Measurements from ENCODE around the gene SIN3B.

Gene SIN3B

DNA sequence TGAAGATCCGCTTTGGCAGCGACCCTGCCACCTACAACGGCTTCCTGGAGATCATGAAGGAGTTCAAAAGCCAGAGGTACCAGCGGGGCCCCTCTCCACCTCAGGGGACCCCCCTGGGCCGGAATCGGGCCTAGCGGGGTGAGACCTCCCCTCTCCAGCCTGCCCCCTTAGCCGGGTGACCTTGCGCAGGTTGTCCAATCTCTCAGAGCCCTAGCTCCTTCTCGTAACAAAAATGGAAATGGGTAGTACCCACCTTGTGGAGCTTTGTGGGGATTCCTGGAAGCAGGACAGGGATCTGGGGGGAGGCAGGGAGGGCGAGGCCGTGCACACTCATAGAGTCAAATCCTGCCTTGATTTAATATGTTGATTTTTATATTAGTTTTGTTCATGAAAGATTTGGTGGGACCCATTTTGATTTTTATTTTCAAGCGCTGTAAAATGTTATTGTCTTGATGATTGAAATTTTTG lies 658 bp downstream of the SIN3B start:
- DNase-seq, result no peak

DNA sequence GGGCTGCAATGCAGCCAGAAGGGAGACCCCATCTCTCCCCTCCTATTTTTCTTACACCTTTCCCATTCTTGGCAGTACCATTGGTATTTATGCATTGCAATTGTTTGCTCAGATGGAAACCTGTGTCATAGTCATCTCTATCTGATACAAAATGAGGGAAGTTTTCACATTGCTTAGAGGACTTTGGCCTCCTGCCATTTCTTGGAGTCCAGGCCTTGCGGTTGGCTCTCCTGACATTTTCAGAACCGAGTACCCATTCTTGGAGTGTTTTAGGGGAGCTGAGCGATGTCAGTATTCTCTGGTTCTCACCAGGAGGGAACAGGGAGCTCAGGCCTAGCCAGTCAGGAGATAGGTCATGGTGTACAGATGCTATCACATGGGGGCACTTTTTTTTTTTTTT lies 1.5 kb downstream of the SIN3B start:
- DNase-seq, result no peak

DNA sequence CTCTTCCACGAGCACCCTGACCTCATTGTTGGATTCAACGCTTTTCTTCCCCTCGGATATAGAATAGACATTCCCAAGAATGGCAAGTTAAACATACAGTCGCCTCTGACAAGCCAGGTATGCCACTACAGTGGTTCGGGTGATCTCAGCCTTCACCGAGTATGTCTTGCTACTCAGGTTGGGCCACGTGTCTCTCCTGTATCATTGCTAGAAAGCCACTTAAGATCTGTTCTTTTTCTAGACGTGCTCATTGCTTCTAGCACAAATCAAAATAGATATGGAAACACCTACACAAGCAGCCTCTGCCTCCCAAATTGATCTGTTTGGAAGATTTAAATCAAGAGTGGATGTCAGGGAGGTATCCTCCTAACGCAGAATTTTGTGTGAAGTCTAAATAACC lies 2.3 kb downstream of the SIN3B start:
- DNase-seq, result no peak

DNA sequence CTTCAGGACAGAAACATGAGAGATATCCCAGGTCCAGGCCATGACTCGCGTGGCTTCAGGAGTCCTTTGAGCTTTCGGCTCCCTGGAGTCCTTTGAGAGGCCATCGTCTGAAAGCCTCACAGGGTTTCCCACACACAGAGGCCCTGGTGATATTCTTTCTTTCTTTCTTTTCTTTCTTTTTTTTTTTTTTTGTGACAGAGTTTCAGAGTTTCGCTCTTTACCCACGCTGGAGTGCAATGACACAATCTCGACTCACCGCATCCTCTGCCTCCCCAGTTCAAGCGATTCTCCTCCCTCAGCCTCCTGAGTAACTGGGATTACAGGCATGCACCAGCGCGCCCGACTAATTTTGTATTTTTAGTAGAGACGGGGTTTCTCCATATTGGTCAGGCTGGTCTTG lies 5.5 kb downstream of the SIN3B start:
- no peak for DNase-seq

DNA sequence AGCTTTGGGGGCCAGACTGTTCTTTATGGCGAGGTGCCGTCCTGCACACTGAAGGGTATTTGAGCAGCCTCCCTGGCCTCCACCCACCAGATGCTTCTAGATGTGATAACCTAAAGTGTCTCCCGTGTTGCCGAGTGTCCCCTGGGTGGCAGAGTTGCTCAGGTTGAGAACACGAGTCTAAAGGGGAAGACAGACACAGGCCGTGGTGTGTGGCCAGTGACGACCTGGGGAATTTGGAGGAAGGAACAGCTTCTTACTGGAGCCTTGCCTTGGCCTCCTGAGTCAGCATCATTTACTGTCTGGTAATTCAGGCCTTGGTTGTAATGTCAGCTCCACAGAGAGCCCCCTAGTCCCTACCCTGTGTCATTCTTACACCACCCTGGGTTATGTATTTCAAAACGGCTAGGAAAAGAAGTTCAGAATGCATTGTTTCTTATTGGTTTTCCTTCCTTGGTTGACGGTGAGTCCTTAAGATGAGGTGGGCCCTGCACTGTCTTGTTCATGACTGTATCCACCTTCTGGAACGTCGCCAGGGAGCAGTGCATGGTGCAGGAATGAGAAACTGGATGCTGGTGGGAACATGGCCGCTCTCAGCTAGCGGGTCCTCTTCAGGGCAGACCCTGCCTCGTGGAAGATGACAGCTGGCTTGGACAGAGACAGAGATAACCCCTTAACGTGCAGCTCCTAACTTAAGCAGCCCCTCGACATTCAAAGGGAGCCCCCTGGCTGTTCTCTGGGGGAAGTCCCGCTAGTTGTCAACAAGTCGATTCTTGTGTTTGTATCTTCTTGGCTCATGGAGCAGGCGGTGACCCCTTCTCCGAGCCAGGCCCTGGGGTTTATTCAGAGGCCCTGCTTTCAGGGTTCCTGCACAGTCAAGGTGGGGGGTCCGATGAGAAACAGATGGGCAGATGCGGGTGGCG lies 7.2 kb downstream of the SIN3B start:
- peak in 1 of 2 experiments; percentile 18 for DNase-seq

DNA sequence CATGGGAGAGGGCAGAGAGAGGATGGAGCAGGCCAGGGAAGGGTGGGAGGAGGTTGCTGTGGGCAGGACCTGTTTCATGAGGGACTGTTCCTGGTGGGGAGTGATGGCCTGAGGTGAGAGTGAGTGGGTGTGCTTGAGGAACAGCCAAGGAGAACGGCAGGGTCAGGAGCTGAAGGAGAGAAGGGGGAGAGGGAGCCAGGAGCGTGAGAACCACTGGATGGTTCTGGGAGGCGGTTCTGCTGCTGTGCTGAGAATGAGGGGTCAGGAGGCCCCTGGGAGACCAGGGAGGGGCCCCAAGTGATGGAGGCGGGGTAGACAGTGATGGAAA lies 7.8 kb downstream of the SIN3B start:
- no peak for DNase-seq

DNA sequence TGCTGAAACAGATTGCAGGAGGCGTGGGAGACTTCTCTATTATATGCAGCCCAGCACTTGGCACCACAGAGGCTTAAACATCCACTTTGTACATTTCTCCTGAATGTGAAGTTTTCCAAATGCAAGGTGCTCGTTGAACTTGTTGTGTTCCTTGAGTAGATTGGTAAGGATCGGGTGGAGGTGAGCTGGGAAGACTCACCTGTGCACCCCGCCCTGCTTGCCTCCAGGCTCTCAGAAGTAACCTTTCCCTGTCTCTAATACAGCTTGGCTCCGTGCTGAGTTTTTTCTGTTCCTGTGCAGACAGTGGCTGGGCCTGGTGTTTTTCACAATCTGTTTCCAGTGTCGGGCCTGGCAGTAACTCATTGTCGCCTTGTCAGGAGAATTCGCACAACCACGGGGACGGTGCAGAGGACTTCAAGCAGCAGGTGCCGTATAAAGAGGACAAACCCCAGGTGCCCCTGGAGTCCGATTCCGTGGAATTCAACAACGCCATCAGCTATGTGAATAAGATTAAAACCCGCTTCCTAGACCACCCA lies 12.3 kb downstream of the SIN3B start:
- DNase-seq, result no peak

DNA sequence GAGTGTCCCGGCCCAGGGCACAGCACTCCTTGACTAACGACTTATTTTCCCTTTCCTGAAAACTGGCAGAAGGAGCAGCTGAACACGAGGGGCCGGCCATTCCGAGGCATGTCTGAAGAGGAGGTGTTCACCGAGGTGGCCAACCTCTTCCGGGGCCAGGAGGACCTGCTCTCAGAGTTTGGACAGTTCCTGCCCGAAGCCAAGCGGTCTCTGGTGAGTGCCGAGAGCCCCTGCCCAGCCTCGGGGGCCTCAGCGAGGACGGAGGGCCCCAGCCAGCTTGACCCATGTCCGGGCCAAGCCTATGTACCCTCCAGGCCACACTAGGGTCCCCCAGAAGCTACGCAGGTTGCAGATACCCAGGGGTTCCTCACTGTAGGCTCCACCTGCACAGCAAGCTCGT lies 17.7 kb downstream of the SIN3B start:
- no peak for DNase-seq

DNA sequence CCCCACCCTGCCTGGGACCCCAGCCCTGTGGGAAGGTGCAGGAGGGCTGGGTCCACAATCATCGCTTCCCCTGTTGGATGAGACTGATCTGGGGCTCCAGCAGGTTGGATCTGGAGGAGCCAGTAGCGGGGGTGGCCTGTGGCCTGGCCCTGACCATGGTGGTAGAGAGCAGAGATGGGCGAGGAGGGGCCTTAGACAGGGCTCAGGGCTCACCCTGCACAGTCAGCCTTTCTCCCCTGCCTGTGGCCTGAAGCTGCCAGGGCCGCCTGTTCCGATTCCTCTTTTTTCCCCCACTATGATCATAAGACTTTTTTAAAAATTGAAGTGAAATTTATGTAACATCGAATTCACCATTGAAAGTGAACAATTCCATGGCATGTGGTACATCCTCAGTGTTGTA lies 18.2 kb downstream of the SIN3B start:
- DNase-seq, result no peak

DNA sequence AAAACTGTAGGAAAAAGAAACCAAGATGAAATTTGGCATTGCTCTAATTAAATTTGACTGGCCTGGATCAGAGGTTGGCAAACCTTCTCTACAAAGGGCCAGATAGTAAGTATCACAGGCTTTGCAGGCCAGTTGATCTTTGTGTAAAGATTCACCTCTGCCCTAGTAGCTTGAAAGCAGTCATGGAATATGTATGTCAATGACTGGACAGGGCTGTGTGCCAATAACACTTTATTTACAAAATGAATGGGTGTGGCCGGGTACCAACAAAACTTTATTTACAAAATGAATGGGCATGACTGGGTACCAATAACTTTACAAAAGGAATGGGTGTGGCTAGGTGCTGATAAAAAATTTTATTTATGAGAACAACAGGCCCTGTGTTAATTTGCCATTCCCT lies 20.0 kb downstream of the SIN3B start:
- no peak for DNase-seq

DNA sequence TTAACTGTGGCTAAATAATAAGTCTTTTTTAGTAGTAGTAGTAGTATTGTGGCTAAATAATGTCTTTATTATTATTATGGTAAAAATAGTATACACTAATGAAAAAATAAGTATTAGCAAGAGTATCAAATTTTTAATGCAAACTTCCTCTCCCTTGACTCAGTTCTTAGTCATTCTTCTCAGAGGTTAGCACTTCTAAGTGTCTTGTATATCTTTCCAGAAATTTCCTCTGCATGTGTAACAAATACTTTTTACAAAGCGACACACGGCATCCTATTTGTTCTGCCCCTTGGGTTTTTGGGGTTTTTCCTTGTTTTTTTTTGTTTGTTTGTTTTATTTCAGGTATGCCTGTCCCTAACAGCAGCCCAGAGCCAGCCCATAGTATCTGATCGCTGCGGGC lies 20.9 kb downstream of the SIN3B start:
- no peak for DNase-seq

DNA sequence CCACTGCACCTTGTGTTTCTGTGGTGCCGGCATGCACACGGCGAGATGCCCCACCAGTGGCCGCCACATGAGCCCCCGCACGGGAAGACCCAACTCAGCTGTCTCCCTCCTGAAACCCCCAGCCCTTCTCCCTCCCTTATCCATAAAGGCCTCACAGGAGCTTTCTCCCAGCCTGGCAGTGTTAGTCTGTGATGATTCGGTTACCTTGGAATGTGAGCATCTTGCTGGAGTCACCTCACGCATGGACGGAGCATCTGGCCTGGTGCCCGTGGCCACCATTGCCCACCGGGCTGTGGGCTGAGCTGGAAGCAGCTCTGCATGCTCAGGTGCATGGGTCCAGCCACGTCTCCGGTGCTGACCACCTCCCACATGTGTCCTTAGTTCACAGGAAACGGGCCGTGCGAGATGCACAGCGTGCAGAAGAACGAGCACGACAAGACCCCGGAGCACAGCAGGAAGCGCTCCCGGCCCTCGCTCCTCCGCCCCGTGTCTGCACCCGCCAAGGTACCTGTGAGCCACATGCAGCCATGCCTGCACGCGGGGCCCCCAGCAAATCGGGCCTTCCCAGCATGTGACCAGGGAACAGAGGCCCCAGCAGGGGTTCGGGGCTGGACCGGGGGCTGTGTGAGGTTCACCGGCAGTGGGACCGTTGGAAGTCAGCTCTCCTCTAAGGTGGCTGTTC lies 22.0 kb downstream of the SIN3B start:
- no peak for DNase-seq

DNA sequence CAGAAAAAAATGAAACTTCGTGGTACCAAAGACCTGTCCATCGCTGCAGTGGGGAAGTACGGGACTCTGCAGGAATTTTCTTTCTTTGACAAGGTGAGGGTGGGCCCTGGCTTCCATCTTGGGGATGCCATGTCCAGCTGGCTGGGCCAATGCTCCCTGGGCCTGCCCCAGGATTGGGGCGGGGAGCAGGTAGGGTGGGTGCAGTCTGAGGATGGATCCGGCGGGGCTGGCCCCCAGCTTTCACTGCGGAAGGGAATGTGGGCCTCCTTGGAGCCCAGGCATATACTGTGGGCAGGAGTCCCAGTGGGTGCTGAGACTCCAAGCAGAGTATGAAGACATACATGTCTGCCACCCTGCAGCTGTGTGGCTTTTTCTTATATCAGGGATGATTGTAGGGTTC lies 23.9 kb downstream of the SIN3B start:
- no peak for DNase-seq

DNA sequence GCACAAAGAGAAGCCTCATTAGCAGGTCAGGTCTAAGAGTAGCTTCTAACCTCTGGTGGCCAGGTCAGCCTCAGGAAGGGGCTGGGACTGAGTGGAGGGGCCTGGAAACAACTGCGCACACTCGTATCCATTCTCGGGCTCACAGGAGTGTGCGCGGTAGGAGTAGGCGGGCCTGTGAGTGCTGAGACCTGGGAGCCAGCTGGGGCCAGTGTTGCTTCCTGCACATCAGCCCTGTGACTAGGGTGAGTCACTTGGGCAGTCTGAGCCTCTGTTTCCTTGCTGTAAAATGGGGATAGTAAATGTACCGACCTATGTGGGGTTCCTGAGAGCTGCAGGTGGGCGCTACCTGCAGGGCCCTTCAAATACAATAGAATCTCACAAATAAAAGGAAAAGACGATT lies 26.9 kb downstream of the SIN3B start:
- DNase-seq, result no peak

DNA sequence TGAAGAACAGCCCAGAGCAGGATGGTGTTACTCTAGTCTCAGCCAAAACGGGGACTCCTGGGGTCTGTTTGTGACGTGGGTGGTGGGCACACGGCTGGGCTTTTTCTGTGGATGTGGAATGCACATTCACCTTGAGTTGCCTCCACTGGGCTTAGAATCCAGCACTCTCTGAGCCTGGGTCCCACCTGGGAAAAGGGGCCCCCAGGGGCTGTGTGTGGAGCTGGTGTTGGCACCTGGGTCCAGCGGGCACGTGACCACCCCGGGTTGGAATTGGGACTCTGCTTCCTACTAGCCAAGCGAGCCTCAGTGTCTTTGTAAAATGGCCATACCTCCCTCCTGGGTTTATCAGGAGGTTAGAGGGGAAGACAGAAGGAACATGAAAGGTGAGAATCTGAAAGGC lies 30.4 kb downstream of the SIN3B start:
- no peak for DNase-seq

DNA sequence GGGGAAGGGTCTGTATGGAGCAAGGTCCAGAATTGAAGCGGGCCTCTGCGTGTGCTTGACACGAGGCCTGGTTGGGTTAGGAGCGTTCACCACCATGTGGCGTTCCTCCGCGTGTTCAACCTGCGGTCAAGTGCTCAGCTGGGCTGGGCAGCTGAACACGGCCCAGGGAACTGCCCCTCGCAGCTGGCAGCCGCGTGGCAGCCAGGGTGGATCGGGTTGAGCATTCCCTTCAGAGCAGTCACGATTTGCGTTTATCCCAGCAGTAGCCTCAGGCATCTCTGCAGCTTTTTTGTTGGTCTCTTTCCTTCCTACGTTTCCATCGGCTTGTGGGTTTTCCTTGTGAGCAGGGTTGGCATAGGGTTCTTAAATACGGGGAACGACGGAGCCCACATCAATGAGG lies 30.9 kb downstream of the SIN3B start:
- DNase-seq, result no peak

DNA sequence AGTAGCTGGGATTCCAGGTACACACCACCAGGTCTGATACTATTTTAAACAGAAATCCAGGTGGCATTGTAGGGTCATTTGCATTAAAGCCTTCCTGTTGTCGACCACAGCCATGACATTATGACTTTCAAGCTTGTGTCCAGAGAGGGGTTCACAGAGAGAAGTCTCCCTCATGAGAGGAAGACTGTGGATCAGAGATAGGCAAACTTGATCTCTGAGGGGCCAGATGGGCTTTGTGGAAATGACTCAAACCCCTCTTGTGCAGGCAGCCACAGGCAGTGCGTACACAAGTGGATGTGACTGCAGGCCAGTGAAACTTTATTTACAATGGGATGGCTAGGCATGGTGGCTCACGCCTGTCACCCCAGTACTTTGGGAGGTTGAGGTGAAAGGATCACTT lies 31.8 kb downstream of the SIN3B start:
- no peak for DNase-seq

DNA sequence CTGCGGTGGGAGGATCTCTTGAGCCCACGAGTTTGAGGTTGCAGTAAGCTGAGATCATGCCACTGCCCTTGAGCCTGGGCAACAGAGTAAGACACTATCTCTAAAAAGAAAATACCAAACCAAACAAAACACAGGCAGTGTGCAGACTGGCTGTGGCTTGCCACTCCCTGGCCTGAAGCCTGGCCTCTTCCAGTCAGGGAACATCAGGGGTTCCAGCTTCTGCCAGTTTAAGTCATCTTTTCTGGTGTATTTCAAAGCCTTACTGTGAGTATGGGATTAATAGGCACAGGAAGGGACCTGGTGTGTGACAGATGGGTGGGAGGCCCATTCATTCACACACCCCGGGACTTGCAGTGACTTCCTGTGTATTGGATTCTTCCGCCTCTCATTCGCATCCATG lies 32.6 kb downstream of the SIN3B start:
- no peak for DNase-seq

DNA sequence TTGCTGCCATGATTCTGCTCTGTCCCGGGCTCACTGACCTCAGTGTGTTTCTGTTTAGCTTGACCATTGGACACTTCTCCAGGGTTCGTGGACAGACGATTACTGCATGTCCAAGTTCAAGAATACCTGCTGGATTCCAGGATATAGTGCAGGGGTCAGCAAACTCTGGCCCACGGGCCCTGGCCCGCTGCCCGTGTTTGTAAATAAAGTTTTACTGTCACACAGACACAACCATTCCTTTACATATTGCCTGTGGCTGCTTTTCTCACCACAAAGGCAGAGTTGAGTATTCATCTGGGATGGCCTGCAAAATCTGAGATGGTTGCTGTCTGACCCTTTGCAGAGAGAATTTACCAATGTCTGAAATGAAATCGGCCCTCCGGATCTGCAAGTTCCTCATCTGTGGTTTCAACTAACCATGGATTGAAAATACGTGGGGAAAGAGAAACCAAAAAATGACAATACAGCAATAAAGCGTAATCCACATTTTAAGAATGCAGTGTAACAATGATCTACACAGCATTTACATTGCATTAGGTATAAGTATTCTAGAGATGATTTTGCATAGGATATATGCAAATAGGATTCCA lies 33.7 kb downstream of the SIN3B start:
- DNase-seq, result peak; percentile 45 to 50

DNA sequence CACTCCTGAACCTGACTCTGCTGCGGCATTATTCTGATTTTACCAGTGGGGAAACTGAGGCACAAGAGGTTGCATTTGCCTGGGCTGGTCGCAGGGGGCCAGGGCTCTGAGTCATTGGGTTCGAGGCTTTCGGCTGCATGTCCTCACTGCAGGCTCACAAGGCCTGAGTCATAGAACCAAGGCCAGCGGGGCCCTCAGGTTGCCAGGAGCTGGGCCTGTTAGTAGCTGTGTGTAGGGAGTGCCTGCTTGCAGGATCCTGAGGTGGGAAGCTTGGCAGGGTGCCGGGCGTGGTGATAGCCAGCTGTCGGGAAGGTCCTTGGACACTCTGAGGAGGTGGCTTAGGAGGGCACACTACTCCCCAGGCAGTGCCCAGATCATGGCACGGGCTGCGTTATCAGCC lies 38.0 kb downstream of the SIN3B start:
- DNase-seq, result no peak

DNA sequence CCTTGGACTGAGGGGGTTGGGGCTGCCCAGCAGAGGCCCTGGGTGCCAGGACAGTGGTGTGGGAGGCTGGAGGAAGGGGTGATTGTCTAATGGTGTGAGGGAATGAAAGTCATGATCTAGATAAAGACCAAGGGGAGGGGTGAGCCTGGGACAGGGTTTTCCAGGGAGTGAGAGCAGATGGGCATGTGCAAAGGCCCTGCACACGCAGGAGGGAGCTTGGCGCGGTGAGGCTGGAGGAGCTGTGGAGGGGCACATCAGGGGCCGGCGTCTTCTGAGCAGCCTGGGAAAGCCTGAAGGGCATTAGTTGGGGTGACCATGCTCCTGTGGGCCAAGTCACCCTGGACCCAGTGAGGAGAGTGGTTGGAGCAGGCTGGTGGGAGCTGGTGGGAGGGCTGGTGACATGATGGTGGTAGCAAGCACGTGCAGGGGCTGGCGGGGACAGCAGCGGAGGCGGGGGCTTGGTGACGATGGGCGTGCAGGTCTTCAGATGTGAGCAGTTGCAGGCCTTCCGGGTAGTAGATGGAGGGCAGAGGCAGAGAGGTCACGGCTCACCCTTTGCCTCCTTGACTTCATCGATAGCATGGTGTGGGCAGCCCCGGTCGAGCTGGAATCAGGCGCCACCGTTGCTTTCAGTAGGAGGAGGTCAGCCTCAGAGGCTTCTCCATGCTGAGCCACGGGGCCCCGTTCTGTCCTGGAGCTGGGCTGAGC lies 39.4 kb downstream of the SIN3B start:
- no peak for DNase-seq

DNA sequence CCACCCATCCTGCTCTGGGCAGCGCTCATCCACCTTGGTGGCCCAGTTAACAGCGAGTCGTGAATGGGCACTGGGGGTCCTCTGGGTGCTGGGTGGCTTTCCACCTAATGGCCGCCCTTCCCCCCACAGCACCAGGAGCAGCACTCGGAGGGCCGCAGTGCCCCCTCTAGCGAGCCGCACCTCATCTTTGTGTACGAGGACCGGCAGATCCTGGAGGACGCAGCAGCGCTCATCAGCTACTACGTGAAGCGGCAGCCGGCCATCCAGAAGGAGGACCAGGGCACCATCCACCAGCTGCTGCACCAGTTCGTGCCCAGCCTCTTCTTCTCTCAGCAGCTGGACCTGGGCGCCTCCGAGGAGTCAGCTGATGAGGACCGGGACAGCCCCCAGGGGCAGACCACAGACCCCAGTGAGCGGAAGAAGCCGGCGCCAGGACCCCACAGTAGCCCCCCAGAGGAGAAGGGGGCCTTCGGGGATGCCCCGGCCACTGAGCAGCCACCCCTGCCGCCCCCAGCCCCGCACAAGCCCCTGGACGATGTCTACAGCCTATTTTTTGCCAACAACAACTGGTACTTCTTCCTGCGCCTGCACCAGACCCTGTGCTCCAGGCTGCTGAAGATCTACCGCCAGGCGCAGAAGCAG lies 40.3 kb downstream of the SIN3B start:
- no peak for DNase-seq

DNA sequence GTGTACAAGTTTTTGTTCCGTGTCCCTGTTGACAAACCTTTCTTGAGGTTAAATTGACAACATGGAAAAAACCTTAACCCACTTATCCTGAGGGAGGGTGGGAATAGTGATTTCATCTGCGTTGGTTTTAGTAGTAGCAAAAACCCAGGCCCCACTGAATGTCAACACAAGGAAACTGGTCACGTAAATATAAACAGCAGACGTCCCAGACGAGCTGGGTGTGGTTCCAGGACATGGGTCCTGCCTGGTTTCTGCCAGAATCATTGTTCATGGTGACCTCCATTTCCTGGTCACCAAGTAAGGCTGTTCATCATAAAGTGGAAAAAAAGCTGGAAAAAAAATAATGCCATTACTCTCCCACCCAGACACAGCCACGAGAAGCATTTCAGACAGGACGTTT lies 42.7 kb downstream of the SIN3B start:
- no peak for DNase-seq

All from AML-193 (cell line).